CD8-positive, alpha-beta memory T cell (primary cell): ENCODE results near the gene GCNT2. TPM values are rescaled to one million over a fixed set of nuclear protein-coding genes. Genes with fewer than 3 reads are reported as not detected.
"Not testable (repeated sequence)": the region's sequence is repeated elsewhere in the genome, so short reads cannot be mapped to it uniquely, and the experiment has no call there.

Experiments
- CTCF ChIA-PET: fragments of 350-600 bp; sonication (Branson Sonifier 250); formaldehyde crosslinking; loops from one replicate; lab custom pipeline; 2021; ENCODE audit warnings: antibody characterized with exemption; lab: Charles Lee
- POLR2A ChIA-PET: fragments of 350-600 bp; sonication (Branson Sonifier 250); formaldehyde crosslinking; loops from one replicate; lab custom pipeline; 2021; ENCODE audit warnings: antibody characterized with exemption; lab: Charles Lee
- DNase-seq, 5 donors: peaks; one replicate each; pipeline versions ENCODE4 v3.0.0 to v3.0.0-alpha.2; 2020 to 2022; ENCODE audit warnings: mixed read lengths in 1 of 5
- H3K27ac ChIP-seq: one replicate; pipeline ENCODE4 v1.7.0; 2013; ENCODE audit warnings: low read depth, mild to moderate bottlenecking, low read length, moderate library complexity
- H3K27me3 ChIP-seq: 2 replicates; pipeline ENCODE4 v1.7.0; 2013; ENCODE audit warnings: low read length, mild to moderate bottlenecking; ENCODE audit not compliant: insufficient read depth, poor library complexity, severe bottlenecking
- H3K36me3 ChIP-seq: 2 replicates; pipeline ENCODE4 v1.7.0; 2013; ENCODE audit warnings: mild to moderate bottlenecking, low read length, moderate library complexity; ENCODE audit not compliant: insufficient read depth
- H3K4me1 ChIP-seq: 2 replicates; pipeline ENCODE4 v1.7.0; 2013; ENCODE audit warnings: mild to moderate bottlenecking, low read length, moderate library complexity; ENCODE audit not compliant: insufficient read depth
- H3K4me3 ChIP-seq: 2 replicates; pipeline ENCODE4 v1.7.0; 2013; ENCODE audit warnings: mild to moderate bottlenecking, low read length
- H3K9me3 ChIP-seq: 2 replicates; pipeline ENCODE4 v1.7.0; 2013; ENCODE audit warnings: mild to moderate bottlenecking, low read length
- H3K27ac Mint-ChIP-seq, 8 donors: one replicate each; pipeline ENCODE4 v1.8.0; 2020 to 2021; ENCODE audit warnings: mixed read lengths in 8 of 8, mild to moderate bottlenecking in 6 of 8, inconsistent platforms in 3 of 8, moderate library complexity in 3 of 8
- H3K27me3 Mint-ChIP-seq, 2 donors: one replicate each; pipeline ENCODE4 v1.8.0; 2020 to 2021; ENCODE audit warnings: mixed read lengths in 2 of 2, mild to moderate bottlenecking in 1 of 2, moderate library complexity in 1 of 2
- H3K36me3 Mint-ChIP-seq, 3 donors: one replicate each; pipeline ENCODE4 v1.8.0; 2020 to 2021; ENCODE audit warnings: mixed read lengths in 3 of 3, inconsistent platforms in 1 of 3, mild to moderate bottlenecking in 1 of 3
- H3K4me1 Mint-ChIP-seq, 3 donors: one replicate each; pipeline ENCODE4 v1.8.0; 2020 to 2021; ENCODE audit warnings: mixed read lengths in 3 of 3, inconsistent platforms in 1 of 3, mild to moderate bottlenecking in 1 of 3
- H3K4me3 Mint-ChIP-seq, 7 donors: one replicate each; pipeline ENCODE4 v1.8.0; 2020 to 2021; ENCODE audit warnings: mixed read lengths in 7 of 7, mild to moderate bottlenecking in 6 of 7, moderate library complexity in 4 of 7, inconsistent platforms in 2 of 7
- H3K9me3 Mint-ChIP-seq, 5 donors: one replicate each; pipeline ENCODE4 v1.8.0; 2020 to 2022; ENCODE audit warnings: mixed read lengths in 5 of 5, mild to moderate bottlenecking in 3 of 5, moderate library complexity in 2 of 5, inconsistent platforms in 1 of 5
- polyA plus RNA-seq: library from polyadenylated mRNA; unstranded; fragments of 300-500 nt; fragmentation: Illumina TruSeq; gene quantifications from one replicate; pipeline ENCODE4 v1.2.3, GENCODE V29; 2021
- total RNA-seq, 2 experiments: library from RNA; stranded (reverse); gene quantifications; one replicate each; pipeline ENCODE4 v1.2.3, GENCODE V29; 2021

GCNT2 gene
- total and polyA plus RNA-seq, 3 experiments from 2014 or later = 1.3 to 1.4 (median 1.4) TPM

GRCh38 chr6:10665595-10665994, 144.4 kb downstream of the GCNT2 start:
- H3K4me1 ChIP-seq, H3K4me1 Mint-ChIP-seq, CTCF ChIA-PET, DNase-seq, H3K36me3 ChIP-seq, H3K9me3 ChIP-seq, H3K27ac ChIP-seq, H3K4me3 ChIP-seq, H3K4me3 Mint-ChIP-seq, H3K36me3 Mint-ChIP-seq, H3K27ac Mint-ChIP-seq, POLR2A ChIA-PET, H3K9me3 Mint-ChIP-seq, H3K27me3 ChIP-seq: not testable (repeated sequence)
- H3K27me3 Mint-ChIP-seq = peaks cover 11 to 43% of the 10 kb centered on the region in 2 donors

- POLR2A ChIA-PET = no interaction called here
- H3K4me3 Mint-ChIP-seq = no peak overlapping the region
These were observed 147.2 kb downstream of the GCNT2 start for GRCh38 chr6:10668126-10668917.

GRCh38 chr6:10676403-10676802, 155.3 kb downstream of the GCNT2 start:
- peaks cover 0 to 5% of the 10 kb centered on the region in 2 donors for H3K27me3 Mint-ChIP-seq
- Histone ChIP-seq H3K27ac (no peak overlapping the region), H3K4me3 (no peak overlapping the region), H3K4me1 (no peaks in the 10 kb centered on the region), H3K9me3 (no peaks in the 10 kb centered on the region), H3K27me3 (no peaks in the 10 kb centered on the region), H3K36me3 (no peaks in the 10 kb centered on the region)
- H3K9me3 Mint-ChIP-seq = no peaks in the 10 kb centered on the region
- H3K27ac Mint-ChIP-seq = no peak overlapping the region
- H3K4me1 Mint-ChIP-seq = no peaks in the 10 kb centered on the region
- H3K4me3 Mint-ChIP-seq = no peak overlapping the region
- ChIA-PET POLR2A (no interaction called here), CTCF (no interaction called here)
- DNase-seq = no peak
- no peaks in the 10 kb centered on the region for H3K36me3 Mint-ChIP-seq

More at GRCh38 chr6:10668126-10668917, 147.2 kb downstream of the GCNT2 start:
- H3K4me1 Mint-ChIP-seq = no peaks in the 10 kb centered on the region
- no peaks in the 10 kb centered on the region for H3K36me3 ChIP-seq
- peaks cover 11 to 46% of the 10 kb centered on the region in 2 donors for H3K27me3 Mint-ChIP-seq
- H3K9me3 Mint-ChIP-seq = peaks cover 0 to 6% (median 3%) of the 10 kb centered on the region in 5 donors
- H3K27me3 ChIP-seq = no peaks in the 10 kb centered on the region
- CTCF ChIA-PET = interaction anchor here (0.5 kb wide), 1 partner anchor 26 kb away, joined by 3 read pairs; the partner anchor contains the start of gene C6orf52
- no peak overlapping the region for H3K4me3 ChIP-seq
- H3K36me3 Mint-ChIP-seq = peaks cover 0 to 1% (median 0%) of the 10 kb centered on the region in 3 donors
- DNase-seq = no peak
- no peak overlapping the region for H3K27ac Mint-ChIP-seq
- no peaks in the 10 kb centered on the region for H3K4me1 ChIP-seq
- no peaks in the 10 kb centered on the region for H3K9me3 ChIP-seq
- no peak overlapping the region for H3K27ac ChIP-seq

GRCh38 chr6:10678456-10678855, 157.3 kb downstream of the GCNT2 start:
- Histone ChIP-seq H3K36me3 (no peaks in the 10 kb centered on the region), H3K4me1 (no peaks in the 10 kb centered on the region), H3K4me3 (no peak overlapping the region), H3K27ac (no peak overlapping the region), H3K27me3 (no peaks in the 10 kb centered on the region), H3K9me3 (no peaks in the 10 kb centered on the region)
- Mint-ChIP-seq H3K36me3 (no peaks in the 10 kb centered on the region), H3K4me3 (no peak overlapping the region), H3K4me1 (peaks cover 11 to 19% (median 16%) of the 10 kb centered on the region in 3 donors), H3K9me3 (no peaks in the 10 kb centered on the region), H3K27ac (peak overlapping the region in 1 of 8 donors; percentile 63), H3K27me3 (peaks cover 0 to 5% of the 10 kb centered on the region in 2 donors)
- no peak for DNase-seq
- ChIA-PET CTCF (no interaction called here), POLR2A (no interaction called here)

Other genes starting within 250 kb of the GCNT2 start
- not detected for gene TFAP2A, start 106.3 kb upstream of the GCNT2 start, total RNA-seq
- not detected for gene TFAP2A, start 106.3 kb upstream of the GCNT2 start, polyA plus RNA-seq
- gene C6orf52, start 173.3 kb downstream of the GCNT2 start, total RNA-seq = 1 to 10 TPM; 6.8 to 7.4 TPM
- not detected for gene C6orf52, start 173.3 kb downstream of the GCNT2 start, polyA plus RNA-seq
- gene PAK1IP1, start 173.6 kb downstream of the GCNT2 start, total RNA-seq = 10 to 100 TPM; 57.1 to 58.0 TPM
- 18.8 TPM for gene PAK1IP1, start 173.6 kb downstream of the GCNT2 start, polyA plus RNA-seq
- gene TMEM14C, start 201.7 kb downstream of the GCNT2 start, total RNA-seq = 10 to 100 TPM; 62.8 to 68.0 TPM
- 79.8 TPM for gene TMEM14C, start 201.7 kb downstream of the GCNT2 start, polyA plus RNA-seq
- gene TMEM14B, start 226.5 kb downstream of the GCNT2 start, total RNA-seq = 10 to 100 TPM; 82.0 to 85.1 TPM
- gene TMEM14B, start 226.5 kb downstream of the GCNT2 start, polyA plus RNA-seq = 188 TPM